H9 (cell line): ENCODE results near the gene B3GNT3. TPM values are rescaled to one million over a fixed set of nuclear protein-coding genes. Genes with fewer than 3 reads are reported as not detected.

Experiments used
- DNase-seq: peaks from one replicate; pipeline ENCODE4 v3.0.0-alpha.2; 2017
- H2AFZ ChIP-seq: one replicate; pipeline ENCODE4 v1.6.1; 2013; ENCODE audit warnings: mild to moderate bottlenecking, low read length, control low read depth, moderate library complexity
- H2AK5ac ChIP-seq: 2 replicates; pipeline ENCODE4 v1.6.1; 2013; ENCODE audit warnings: low read length, control low read depth, mixed read lengths; ENCODE audit not compliant: insufficient read length
- H2BK120ac ChIP-seq: one replicate; pipeline ENCODE4 v1.6.1; 2013; ENCODE audit warnings: low read depth, mild to moderate bottlenecking, low read length, control low read depth, inconsistent platforms; ENCODE audit not compliant: poor library complexity, severe bottlenecking
- H2BK12ac ChIP-seq: 2 replicates; pipeline ENCODE4 v1.6.1; 2013; ENCODE audit warnings: low read length, control low read depth, mixed read lengths, low read depth; ENCODE audit not compliant: insufficient read length
- H2BK15ac ChIP-seq: 2 replicates; pipeline ENCODE4 v1.6.1; 2013; ENCODE audit warnings: low read depth, low read length, control low read depth
- H2BK20ac ChIP-seq: one replicate; pipeline ENCODE4 v1.6.1; 2013; ENCODE audit warnings: low read depth, mild to moderate bottlenecking, low read length, control low read depth, inconsistent platforms; ENCODE audit not compliant: poor library complexity, severe bottlenecking
- H2BK5ac ChIP-seq: 2 replicates; pipeline ENCODE4 v1.6.1; 2013; ENCODE audit warnings: low read length, control low read depth, mixed read lengths; ENCODE audit not compliant: insufficient read length
- H3K14ac ChIP-seq: 2 replicates; pipeline ENCODE4 v1.6.1; 2013; ENCODE audit warnings: low read length, control low read depth; ENCODE audit not compliant: insufficient read depth
- H3K18ac ChIP-seq: 2 replicates; pipeline ENCODE4 v1.6.1; 2013; ENCODE audit warnings: low read depth, mild to moderate bottlenecking, mixed read lengths, low read length, control low read depth; ENCODE audit not compliant: insufficient read length
- H3K23ac ChIP-seq: 2 replicates; pipeline ENCODE4 v1.6.1; 2013; ENCODE audit warnings: low read length, control low read depth, mixed read lengths, low read depth; ENCODE audit not compliant: insufficient read length
- H3K23me2 ChIP-seq: 2 replicates; pipeline ENCODE4 v1.6.1; 2013; ENCODE audit warnings: low read depth, mild to moderate bottlenecking, mixed read lengths, low read length, control low read depth; ENCODE audit not compliant: insufficient read length, poor library complexity, severe bottlenecking
- H3K27ac ChIP-seq: 2 replicates; pipeline ENCODE4 v1.5.1; 2013; ENCODE audit warnings: low read length, control low read depth, mixed read lengths, low read depth; ENCODE audit not compliant: insufficient read length
- H3K27me3 ChIP-seq: 2 replicates; pipeline ENCODE4 v1.6.1; 2013; ENCODE audit warnings: low read length, control low read depth, inconsistent platforms; ENCODE audit not compliant: insufficient read depth
- H3K4ac ChIP-seq: 2 replicates; pipeline ENCODE4 v1.6.1; 2013; ENCODE audit warnings: low read depth, mild to moderate bottlenecking, control low read depth, inconsistent platforms, low read length, moderate library complexity
- H3K4me1 ChIP-seq: 2 replicates; pipeline ENCODE4 v1.6.1; 2013; ENCODE audit warnings: low read length, control low read depth, inconsistent platforms; ENCODE audit not compliant: insufficient read depth
- H3K4me2 ChIP-seq: 2 replicates; pipeline ENCODE4 v1.6.1; 2013; ENCODE audit warnings: low read length, control low read depth, mixed read lengths; ENCODE audit not compliant: insufficient read length, insufficient read depth
- H3K56ac ChIP-seq: 2 replicates; pipeline ENCODE4 v1.6.1; 2013; ENCODE audit warnings: low read depth, mild to moderate bottlenecking, mixed read lengths, low read length, control low read depth; ENCODE audit not compliant: insufficient read length
- H3K79me1 ChIP-seq: 2 replicates; pipeline ENCODE4 v1.6.1; 2013; ENCODE audit warnings: low read depth, mild to moderate bottlenecking, moderate library complexity, low read length, control low read depth, inconsistent platforms; ENCODE audit not compliant: insufficient read depth, poor library complexity, severe bottlenecking
- H3K79me2 ChIP-seq: 2 replicates; pipeline ENCODE4 v1.6.1; 2013; ENCODE audit warnings: low read length, control low read depth, inconsistent platforms; ENCODE audit not compliant: insufficient read depth
- H3K9ac ChIP-seq: 2 replicates; pipeline ENCODE4 v1.6.1; 2013; ENCODE audit warnings: low read length, control low read depth, mixed read lengths; ENCODE audit not compliant: insufficient read length; ENCODE audit errors: extremely low read depth
- H3K9me3 ChIP-seq: one replicate; pipeline ENCODE4 v1.6.1; 2013; ENCODE audit warnings: low read depth, low read length, inconsistent platforms; ENCODE audit not compliant: control insufficient read depth
- H3T11ph ChIP-seq: one replicate; pipeline ENCODE4 v1.6.1; 2013; ENCODE audit warnings: mild to moderate bottlenecking, low read length, control low read depth, inconsistent platforms
- H4K20me1 ChIP-seq: one replicate; pipeline ENCODE4 v1.6.1; 2013; ENCODE audit not compliant: control insufficient read depth, insufficient read length, insufficient read depth
- H4K5ac ChIP-seq: 2 replicates; pipeline ENCODE4 v1.6.1; 2013; ENCODE audit warnings: low read depth, mild to moderate bottlenecking, mixed read lengths, low read length, control low read depth; ENCODE audit not compliant: insufficient read length
- H4K8ac ChIP-seq: replicated peaks from 2 replicates; pipeline ENCODE4 v1.6.1; 2013; ENCODE audit warnings: low read length, control low read depth, mixed read lengths, low read depth; ENCODE audit not compliant: insufficient read length
- H4K91ac ChIP-seq: 2 replicates; pipeline ENCODE4 v1.6.1; 2013; ENCODE audit warnings: low read depth, mild to moderate bottlenecking, moderate library complexity, mixed read lengths, low read length, control low read depth; ENCODE audit not compliant: insufficient read length
- H3K27ac Mint-ChIP-seq, 3 experiments: 2 replicates in 2 of 3; 3 replicates in 1 of 3; pipeline ENCODE4 v1.8.0; 2020 to 2021; ENCODE audit warnings: mixed read lengths in 3 of 3, mild to moderate bottlenecking in 1 of 3, moderate library complexity in 1 of 3
- H3K27me3 Mint-ChIP-seq: 2 replicates; pipeline ENCODE4 v1.8.0; 2021; ENCODE audit warnings: low read depth, mild to moderate bottlenecking, moderate library complexity, mixed read lengths
- H3K36me3 Mint-ChIP-seq, 3 experiments: 2 replicates in 2 of 3; 3 replicates in 1 of 3; pipeline ENCODE4 v1.8.0; 2020 to 2021; ENCODE audit warnings: low read depth in 3 of 3, mixed read lengths in 3 of 3; ENCODE audit not compliant: insufficient read depth in 1 of 3
- H3K4me1 Mint-ChIP-seq, 2 experiments: 2 replicates each; pipeline ENCODE4 v1.8.0; 2020; ENCODE audit warnings: mixed read lengths in 2 of 2
- H3K4me3 Mint-ChIP-seq, 2 experiments: 2 replicates in 1 of 2; 3 replicates in 1 of 2; pipeline ENCODE4 v1.8.0; 2020 to 2021; ENCODE audit warnings: mild to moderate bottlenecking in 2 of 2, mixed read lengths in 2 of 2, moderate library complexity in 1 of 2
- H3K9me3 Mint-ChIP-seq, 2 experiments: 2 replicates in 1 of 2; 3 replicates in 1 of 2; pipeline ENCODE4 v1.8.0; 2020; ENCODE audit warnings: mild to moderate bottlenecking in 2 of 2, mixed read lengths in 2 of 2, moderate library complexity in 1 of 2
- WGBS: extraction: QIAGEN DNeasy Blood & Tissue Kit; methylation state at CpG from one replicate; pipeline ENCODE4 v1.1.7; 2013; ENCODE audit warnings: missing lambda C conversion rate, low lambda C conversion rate, mixed read lengths; ENCODE audit not compliant: insufficient read length; ENCODE audit errors: extremely low coverage; 5-methylcytosine and 5-hydroxymethylcytosine counted together
- total RNA-seq: library from RNA; stranded (reverse); gene quantifications from 2 replicates; pipeline ENCODE4 v1.2.1, GENCODE V29; 2021
- TF ChIP-seq, protein P1 (sequence below): fragments of 200-600 bp; sonication (generic); conservative IDR thresholded peaks from 3 replicates; pipeline ENCODE4 v1.8.0; 2021; ENCODE audit warnings: antibody characterized with exemption, mild to moderate bottlenecking

Gene B3GNT3
- total RNA-seq, 1 experiment from 2014 or later, result 0.96 TPM

DNA sequence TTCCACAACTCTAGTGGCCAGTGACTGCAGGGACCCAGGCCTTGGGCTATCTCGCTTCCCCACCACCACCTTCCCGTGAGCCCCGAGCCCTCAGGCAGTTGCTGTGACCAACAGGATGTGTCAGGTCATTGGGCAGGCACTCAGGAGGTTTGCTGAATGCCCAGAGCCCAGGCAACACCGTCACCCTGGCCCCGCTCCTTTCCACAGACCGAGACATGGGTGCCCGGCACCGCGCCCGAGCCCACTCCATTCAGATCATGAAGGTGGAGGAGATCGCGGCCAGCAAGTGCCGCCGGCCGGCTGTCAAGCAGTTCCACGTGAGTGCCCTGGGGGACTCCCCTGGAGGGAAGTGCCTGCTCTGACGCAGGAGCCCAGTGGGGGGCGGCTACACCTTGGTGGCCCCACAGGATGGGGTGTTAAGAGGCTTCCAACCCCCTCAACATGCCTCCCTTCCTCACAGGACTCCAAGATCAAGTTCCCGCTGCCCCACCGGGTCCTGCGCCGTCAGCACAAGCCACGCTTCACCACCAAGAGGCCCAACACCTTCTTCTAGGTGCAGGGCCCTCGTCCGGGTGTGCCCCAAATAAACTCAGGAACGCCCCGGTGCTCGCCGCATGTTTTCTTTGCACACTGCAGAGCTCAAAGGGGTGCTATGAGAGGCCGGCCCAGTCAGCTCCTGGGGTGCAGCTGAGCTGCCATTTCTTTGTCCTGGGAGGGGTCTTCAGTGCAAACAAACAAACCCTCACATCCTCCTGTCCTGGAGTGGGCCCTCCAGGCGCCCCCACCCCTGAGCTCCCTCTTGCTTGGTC lies 68.0 kb downstream of the B3GNT3 start:
- Histone ChIP-seq H2BK20ac (no peak overlapping the region), H4K8ac (no peak overlapping the region), H4K20me1 (no peaks in the 10 kb centered on the region), H3K23me2 (peaks cover 4% of the 10 kb centered on the region), H3K4me2 (no peak overlapping the region), H2BK15ac (no peak overlapping the region), H3K79me2 (peaks cover 16% of the 10 kb centered on the region; the same call in 1 of the 2 replicates), H4K91ac (no peak overlapping the region), H3K27ac (no peak overlapping the region), H2AFZ (no peak overlapping the region), H2BK12ac (no peak overlapping the region), H3K56ac (no peak overlapping the region), H2AK5ac (no peak overlapping the region), H3K18ac (no peak overlapping the region), H3K4me1 (no peaks in the 10 kb centered on the region), H3K79me1 (peaks cover 7% of the 10 kb centered on the region), H2BK5ac (no peak overlapping the region), H3K27me3 (no peaks in the 10 kb centered on the region), H3K9me3 (no peaks in the 10 kb centered on the region), H3T11ph (no peak overlapping the region), H3K4ac (no peak overlapping the region), H3K23ac (no peak overlapping the region), H4K5ac (no peak overlapping the region), H2BK120ac (no peak overlapping the region), H3K14ac (no peak overlapping the region), H3K9ac (no peak overlapping the region)
- TF ChIP-seq, protein P1, sequence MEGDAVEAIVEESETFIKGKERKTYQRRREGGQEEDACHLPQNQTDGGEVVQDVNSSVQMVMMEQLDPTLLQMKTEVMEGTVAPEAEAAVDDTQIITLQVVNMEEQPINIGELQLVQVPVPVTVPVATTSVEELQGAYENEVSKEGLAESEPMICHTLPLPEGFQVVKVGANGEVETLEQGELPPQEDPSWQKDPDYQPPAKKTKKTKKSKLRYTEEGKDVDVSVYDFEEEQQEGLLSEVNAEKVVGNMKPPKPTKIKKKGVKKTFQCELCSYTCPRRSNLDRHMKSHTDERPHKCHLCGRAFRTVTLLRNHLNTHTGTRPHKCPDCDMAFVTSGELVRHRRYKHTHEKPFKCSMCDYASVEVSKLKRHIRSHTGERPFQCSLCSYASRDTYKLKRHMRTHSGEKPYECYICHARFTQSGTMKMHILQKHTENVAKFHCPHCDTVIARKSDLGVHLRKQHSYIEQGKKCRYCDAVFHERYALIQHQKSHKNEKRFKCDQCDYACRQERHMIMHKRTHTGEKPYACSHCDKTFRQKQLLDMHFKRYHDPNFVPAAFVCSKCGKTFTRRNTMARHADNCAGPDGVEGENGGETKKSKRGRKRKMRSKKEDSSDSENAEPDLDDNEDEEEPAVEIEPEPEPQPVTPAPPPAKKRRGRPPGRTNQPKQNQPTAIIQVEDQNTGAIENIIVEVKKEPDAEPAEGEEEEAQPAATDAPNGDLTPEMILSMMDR, result no peak
- Mint-ChIP-seq H3K4me1 (peaks cover 13 to 33% of the 10 kb centered on the region in 2 experiments), H3K27ac (peak overlapping the region; percentile 79 to 96 (median 94)), H3K9me3 (peaks cover 0 to 2% of the 10 kb centered on the region in 2 experiments; a peak in 2 of 5 replicates), H3K4me3 (peak overlapping the region; percentile 56 to 99; a peak in 4 of 5 replicates), H3K36me3 (peaks cover 40 to 64% (median 51%) of the 10 kb centered on the region in 3 experiments), H3K27me3 (peaks cover 9% of the 10 kb centered on the region)
- WGBS, result no CpG with 5 or more reads among the region's 31 CpGs
- no peak for DNase-seq

Other genes with a start within 250 kb of the B3GNT3 start
- gene COLGALT1, start 239.5 kb upstream of the B3GNT3 start, total RNA-seq, result 45.3 and 48.5 TPM in 2 replicates
- 21.6 and 22.2 TPM in 2 replicates for gene UNC13A, start 106.8 kb upstream of the B3GNT3 start, total RNA-seq
- 158 and 160 TPM in 2 replicates for gene MAP1S, start 75.7 kb upstream of the B3GNT3 start, total RNA-seq
- gene FCHO1, start 43.7 kb upstream of the B3GNT3 start, total RNA-seq, result 13.1 and 13.7 TPM in 2 replicates
- gene INSL3, start 26.4 kb downstream of the B3GNT3 start, total RNA-seq, result 0.61 and 0.63 TPM in 2 replicates
- 3.3 and 3.5 TPM in 2 replicates for gene JAK3, start 52.8 kb downstream of the B3GNT3 start, total RNA-seq
- gene RPL18A, start 64.8 kb downstream of the B3GNT3 start, total RNA-seq, result 2,837 and 2,851 TPM in 2 replicates
- gene SLC5A5, start 76.8 kb downstream of the B3GNT3 start, total RNA-seq, result 1.7 and 1.8 TPM in 2 replicates
- gene CCDC124, start 137.9 kb downstream of the B3GNT3 start, total RNA-seq, result 117 and 119 TPM in 2 replicates
- gene KCNN1, start 172.0 kb downstream of the B3GNT3 start, total RNA-seq, result 8.4 and 9.2 TPM in 2 replicates
- 9.5 and 10.5 TPM in 2 replicates for gene ARRDC2, start 213.0 kb downstream of the B3GNT3 start, total RNA-seq